Stimulated activated CD4-positive, alpha-beta T cell treated with anti-CD3 and anti-CD28 coated beads, Interleukin-15, amount 100 ng/mL, for 24 hours (primary cell): ENCODE data around the gene CCDC159.
A peak's percentile ranks its signal among the peaks of the same experiment; 100 is the strongest.
"Not testable (repeated sequence)": the region's sequence is repeated elsewhere in the genome, so short reads cannot be mapped to it uniquely, and the experiment has no call there.

Source experiments
- DNase-seq: peaks from one replicate; pipeline ENCODE4 v3.0.0-alpha.2; 2020

Gene CCDC159

DNA sequence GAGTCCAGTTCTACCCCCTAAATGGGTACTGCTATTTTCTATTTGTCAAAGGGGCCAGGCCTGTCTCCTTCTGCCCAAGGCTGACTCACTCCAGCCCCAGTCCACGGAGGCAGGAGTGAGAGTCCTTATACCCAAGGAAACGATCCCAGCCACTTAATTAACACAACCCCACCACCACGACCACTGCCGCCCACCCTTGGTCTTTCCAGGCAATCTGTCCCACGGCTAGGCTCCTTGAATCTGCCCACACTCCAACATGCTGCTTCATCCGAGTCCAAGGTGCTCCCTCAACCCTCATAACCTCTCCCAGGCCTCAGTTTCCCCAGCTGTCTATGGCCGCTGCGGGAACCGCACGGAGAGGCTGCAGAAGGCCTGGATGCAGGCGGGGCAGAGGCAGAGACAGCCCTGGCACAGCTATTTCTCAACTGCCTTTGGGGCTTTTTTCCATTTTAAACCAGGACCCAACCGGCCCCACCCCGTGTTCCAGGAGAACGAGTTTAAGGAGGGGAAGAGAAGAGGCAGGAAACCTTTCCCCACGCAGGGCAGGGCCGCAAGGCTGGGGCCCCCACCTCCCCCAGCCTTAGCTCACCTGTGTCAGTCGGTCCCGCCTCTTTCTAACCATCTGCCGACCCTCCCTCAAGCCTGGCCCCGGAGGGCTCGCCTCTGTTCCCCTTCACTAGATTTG lies 7.6 kb upstream of the CCDC159 start:
- DNase-seq: no peak

DNA sequence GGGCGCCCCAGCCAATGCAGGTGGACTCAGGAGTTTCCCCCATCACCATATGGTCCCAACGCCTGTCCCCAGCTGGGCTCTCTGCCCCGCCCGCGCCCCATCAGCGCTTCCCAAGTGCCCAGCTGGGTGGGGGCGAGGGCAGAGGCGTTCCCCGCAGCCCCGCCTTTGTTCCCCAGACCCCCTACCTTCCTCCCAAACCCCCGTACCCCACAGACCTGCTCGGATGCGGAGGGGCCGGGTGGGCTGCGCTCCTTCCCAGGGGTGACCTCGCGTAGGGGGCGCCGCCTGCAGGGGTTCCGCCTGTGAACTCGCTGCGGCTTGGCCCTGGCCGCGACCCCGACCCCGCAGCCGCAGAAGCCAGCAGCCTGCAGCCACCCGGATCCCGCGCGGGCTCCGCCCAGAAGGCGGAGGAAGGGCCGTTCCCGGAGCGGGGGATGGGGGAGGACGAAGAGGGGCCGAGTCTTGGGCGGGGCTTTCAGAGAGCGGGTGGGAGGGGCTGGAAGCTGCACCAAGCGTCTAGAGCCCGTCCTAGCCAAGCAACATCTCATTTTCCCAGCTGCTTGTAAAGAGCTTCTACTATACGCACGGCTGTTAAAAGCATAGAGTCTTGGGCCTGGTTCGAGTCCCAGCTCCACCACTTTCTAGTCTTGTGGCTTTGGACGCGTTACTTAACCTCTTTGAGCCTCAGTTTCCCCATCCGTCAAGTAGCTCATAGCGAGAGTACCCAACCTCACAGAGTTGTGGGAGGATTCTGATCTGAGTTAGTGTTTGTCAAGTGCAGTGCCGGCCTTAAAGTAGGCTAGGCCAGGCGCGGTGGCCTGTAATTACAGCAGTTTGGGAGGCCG lies 6.8 kb upstream of the CCDC159 start, which contains the start of gene RAB3D:
Gene RAB3D (minus strand): TSS at position 404 of the 845 bp plus-strand sequence. CDS start 2,258 bp downstream, outside the sequence.
- DNase-seq: peak; percentile 93

DNA sequence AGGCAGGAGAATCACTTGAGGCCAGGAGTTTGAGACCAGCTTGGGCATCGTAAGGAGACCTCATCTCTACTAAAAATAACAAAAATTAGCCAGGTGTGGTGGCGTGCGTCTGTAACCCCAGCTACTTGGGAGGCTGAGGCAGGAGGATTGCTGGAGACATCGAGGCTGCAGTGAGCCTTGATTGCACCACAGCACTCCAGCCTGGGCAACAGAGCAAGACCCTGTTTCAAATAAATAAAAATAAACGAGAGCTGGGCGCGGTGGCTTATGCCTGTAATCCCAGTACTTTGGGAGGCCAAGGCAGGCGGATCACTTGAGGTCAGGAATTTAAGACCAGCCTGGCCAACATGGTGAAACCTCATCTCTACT lies 6.2 kb upstream of the CCDC159 start:
- not testable (repeated sequence) for DNase-seq

DNA sequence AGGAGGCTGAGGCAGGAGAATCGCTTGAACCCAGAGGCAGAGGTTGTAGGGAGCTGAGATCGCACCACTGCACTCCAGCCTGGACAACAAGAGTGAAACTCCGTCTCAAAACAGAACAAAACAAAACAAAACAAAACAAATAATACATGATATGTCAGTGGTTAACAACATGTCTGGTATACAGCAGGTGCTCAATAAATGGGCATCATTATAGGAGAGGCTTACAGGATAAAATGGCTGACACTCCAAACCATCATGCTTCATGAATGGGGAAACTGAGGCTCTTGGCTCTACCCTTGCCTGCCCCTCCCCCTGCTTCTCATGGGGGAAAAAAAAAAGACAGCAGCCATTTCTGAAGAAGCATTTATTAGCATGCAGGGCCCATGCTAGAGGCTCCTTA lies 3.9 kb upstream of the CCDC159 start:
- DNase-seq: no peak

DNA sequence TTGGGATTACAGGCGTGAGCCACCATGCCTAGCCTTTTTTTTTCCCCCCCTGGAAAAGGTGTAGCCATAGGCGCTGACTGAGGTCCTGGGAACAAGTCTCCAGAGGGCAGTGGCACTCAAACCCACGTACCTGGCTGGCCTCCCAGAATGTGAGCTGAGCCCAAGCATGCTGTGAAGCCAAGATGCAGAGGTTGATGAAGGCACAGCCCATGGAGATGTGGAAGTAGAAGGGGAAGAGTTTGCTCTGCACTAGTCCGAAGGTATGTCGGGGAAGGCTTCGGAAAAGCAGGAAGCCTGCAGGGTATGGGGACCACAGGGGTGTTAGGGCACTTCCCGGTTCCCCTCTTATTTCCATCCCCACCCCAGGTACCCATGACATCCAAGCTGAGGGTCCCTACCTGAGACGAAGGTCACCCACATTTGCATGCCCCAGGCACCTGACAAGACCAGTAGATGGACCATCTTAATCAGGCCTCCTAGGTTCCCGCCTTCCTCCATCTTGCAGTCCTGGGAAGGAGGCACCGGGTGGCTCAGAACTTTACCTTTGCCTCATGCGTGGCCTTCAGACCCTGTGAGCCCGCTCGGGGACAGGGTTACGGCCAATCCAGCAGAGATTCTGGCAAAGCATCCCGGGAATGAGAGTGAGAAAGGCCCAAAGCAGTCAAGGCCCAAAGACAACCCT lies 1.1 kb upstream of the CCDC159 start:
- no peak for DNase-seq

DNA sequence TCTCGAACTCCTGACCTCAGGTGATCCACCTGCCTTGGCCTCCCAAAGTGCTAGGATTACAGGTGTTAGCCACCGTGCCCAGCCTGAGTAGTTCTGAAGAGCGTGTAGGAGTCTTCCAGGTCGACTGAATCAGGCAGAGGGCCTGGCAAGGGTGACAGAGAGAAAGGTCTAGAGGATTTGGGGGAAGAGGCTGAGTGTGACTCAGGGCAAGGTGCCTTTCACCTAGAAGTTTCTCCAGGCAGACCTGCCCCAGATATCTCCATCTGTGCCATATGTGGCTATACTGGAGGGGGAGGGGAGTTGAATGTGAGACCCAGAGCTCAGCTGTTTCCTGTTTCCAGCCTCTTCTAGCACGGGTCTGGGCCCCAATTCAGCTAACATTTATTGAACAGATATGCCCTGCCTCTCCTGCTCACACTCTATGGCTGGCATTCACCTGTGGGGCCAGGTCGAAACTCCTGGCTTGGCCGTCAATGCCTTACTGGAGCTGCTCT lies 1.3 kb downstream of the CCDC159 start:
- no peak for DNase-seq

DNA sequence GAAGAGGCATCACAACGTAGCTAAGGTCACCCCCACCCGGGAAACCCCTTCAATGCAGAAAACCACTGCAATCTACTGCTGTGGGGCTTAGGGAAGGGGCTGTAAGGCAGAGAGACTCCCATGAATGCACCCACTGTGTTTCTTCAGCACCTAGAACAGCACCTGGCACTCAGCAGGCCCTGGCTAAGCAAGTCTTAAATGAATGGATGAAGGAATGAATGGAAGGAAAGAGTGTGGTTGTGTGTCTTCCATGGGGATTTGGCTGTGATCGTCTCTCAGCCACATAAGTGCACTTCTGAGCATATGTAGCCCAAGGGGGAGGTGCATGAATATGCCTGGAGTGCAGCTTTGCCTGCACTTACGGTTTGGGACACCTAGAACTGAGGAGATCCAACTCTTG lies 2.9 kb downstream of the CCDC159 start:
- no peak for DNase-seq

DNA sequence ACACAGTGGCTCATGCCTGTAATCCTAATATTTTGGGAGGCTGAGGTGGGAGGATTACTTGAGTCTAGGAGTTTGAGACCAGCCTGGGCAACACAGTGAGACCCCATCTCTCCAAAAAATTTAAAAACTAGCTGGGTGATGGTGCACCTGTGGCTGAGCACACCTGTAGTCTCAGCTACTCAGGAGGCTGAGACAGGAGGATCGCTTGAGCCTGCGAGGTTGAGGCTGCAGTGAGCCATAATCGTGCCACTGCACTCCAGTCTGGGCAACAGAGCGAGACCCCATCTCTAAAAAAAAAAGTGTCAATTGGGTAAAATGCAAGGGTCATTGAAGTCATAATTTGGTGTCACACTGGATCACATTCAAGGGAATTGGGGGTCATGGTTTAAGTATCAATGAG lies 7.8 kb downstream of the CCDC159 start:
- not testable (repeated sequence) for DNase-seq

DNA sequence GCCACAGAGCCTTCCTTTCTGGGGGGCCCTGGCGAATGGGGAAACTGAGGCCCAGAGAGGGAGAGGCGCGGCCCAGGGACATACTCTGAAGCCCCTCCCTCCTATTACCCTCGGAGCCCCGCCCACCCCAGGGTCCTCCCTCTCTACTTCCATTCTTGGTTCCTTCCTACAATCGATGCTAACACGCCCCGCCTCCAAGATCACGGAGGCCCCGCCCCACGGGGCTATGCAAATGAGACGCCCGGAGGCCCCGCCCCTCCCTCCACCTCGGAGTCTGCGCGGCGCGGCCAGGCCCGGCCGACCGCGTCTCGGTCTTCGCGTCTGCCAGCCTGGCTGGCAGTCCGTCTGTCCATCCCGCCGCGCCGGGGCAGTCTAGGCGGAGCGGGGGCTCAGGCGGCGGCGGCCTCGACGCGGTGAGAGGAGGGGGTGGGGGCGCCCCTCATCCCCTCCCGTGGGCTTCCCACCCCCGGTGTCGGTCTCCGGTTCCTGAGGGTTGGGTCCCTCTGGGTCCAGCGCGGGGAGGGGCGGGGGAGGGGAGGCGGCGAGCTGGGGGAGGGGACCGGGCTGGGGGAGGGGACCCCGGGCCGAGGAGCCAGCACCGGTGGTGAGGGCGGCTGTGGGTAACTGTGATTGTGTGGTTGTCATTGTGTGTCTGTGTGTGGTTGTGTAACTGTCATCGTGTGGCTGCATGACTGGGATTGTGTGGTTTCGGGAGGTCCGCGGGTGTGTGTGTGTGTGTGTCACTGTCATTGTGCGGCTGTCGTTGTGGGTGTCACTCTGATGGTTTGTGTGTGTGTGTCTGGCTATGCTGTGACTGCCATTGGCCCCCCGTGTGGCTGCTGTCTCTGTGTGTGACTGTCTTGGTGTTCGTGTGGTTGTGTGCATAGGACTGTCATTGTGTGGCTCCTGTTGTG lies 9.1 kb downstream of the CCDC159 start, which contains the start of gene PLPPR2:
Gene PLPPR2 (plus strand): TSS at position 273 of the 914 bp plus-strand sequence. CDS start 2,242 bp downstream, outside the sequence.
- DNase-seq: peak; percentile 90

DNA sequence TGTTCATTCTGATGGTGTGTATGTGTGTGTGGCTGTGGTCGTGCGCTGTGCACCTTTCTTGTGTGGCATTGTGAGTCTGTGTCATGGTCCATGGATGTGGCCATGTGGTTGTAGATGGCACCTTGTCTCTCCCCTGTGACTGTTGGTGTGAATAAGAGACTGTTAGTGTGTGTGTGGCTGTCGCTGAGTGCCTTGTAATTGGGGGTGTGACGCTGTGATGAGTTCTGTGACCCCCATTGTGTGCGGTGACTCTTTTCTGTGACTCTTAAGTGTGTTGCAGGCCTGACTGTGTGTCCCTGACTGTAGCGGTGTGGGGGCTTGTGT lies 9.7 kb downstream of the CCDC159 start:
- no peak for DNase-seq

DNA sequence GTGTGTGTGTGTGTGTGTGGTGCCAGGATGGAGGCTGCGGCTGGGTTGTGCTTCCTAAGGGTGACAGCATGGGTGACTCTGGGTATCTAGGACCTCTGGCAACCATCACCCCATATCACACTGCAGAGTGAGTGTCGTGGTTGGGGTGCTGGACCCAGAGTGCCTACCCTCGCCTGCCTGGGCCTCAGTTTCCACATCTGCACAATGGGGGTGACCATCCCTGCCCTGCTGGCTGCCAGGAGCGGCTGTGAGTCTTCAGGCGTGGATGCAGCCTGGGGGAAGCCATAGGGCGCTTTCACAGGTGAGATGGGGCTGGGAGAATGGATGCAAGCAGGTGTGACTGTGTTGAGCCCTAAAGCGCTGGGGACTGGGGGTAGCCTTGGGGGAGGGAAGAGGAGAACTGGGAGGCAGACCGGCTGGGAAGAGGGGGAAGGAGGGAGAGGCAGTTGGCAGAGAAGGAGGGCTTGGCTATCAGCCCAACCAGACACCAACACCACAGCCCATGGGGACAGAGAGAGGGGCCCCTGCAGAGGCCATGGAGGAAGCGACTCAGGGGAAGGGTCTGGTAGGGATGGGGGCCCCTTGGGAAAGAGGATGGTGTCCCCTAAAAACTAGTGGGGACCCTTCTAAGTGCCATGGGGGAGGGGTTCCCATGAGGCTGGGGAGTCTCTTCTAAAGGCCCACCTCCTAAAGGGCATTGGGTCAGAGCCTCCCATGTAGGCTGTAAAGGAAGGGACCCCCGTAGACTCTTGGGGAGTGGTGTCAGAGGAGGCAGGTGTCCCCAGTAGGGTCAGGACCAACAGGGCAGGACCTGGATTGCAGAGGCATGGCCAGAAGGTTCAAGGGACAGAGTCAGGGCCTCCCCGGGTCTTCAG lies 10.6 kb downstream of the CCDC159 start:
- no peak for DNase-seq

DNA sequence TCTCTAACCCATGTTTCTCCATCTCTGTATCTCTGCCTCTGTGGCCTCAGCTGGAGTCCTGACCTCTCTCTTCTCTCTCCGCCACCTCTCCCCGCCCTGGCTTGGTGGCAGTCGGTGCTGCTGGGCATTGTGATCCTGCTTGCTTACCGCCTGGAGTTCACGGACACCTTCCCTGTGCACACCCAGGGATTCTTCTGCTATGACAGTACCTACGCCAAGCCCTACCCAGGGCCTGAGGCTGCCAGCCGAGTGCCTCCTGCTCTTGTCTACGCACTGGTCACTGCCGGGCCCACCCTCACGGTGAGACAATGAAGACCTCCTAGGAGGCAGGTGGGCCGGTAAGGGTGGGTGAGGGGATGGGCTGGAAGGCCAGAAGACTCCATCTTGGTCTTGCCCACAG lies 13.1 kb downstream of the CCDC159 start:
- DNase-seq: no peak

DNA sequence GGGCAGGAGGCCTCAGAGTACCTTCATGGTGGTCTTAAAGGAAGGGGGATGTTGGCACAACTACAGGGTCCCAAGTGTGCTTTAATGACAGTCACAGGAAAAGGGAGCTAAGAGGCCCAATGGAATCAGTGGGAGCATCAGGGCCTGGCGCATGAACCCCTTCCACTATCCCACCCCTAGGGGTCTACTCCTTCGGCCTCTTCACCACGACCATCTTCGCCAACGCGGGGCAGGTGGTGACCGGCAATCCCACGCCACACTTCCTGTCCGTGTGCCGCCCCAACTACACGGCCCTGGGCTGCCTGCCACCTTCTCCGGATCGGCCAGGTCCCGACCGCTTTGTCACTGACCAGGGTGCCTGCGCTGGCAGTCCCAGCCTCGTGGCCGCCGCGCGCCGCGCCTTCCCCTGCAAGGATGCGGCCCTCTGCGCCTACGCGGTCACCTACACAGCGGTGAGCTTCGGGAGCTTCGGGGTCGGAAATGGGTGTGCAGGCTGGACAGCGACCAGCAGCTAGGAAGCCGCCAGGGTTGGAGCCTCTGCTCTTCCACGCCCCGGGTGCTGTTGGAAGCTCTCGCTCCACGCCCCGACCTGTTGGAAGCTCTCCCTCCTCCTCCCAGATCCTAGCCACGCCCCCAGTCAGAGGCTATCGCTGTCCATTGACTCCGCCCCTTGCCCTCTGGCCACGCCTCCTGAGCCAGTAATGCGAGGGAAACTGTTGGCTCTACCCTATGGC lies 14.9 kb downstream of the CCDC159 start:
- peak; percentile 53 for DNase-seq

DNA sequence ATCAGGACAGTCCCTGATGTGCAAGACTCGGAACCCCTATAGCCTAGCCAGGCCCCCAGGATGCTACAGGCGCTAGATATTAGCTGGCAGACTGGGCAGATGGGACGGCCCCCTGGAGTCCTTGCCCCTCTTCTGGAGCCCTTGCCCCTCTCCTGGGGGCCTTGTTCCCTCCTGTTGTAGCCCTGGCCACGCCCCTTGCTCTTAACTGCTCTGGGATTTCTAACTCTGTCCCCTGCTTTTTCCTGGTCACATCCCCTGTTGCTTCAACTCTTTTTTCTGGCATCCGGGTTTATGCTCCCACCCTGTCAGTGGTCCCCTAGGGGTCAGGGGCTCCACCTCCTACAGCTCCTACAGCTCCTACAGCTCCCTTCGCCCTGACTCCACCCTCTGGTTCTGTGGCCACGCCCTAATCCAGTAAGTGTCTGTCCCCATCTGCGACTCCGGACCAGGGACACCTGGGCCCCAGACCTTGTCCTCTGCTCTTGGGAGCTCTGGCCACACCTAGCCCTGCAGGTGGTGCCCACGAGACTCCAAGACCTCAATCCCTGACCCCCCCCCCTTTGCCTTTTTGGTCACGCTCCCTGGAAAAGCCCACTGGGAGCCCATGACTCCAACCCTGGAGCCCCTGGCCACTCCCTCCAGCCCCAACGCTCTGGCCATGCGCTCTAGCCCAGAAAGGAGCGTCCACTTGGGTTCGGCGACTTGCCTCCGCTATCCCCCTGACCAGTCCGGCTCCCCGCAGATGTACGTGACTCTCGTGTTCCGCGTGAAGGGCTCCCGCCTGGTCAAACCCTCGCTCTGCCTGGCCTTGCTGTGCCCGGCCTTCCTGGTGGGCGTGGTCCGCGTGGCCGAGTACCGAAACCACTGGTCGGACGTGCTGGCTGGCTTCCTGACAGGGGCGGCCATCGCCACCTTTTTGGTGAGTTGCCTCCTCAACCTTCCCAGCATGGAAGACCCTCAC lies 15.7 kb downstream of the CCDC159 start:
- no peak for DNase-seq

DNA sequence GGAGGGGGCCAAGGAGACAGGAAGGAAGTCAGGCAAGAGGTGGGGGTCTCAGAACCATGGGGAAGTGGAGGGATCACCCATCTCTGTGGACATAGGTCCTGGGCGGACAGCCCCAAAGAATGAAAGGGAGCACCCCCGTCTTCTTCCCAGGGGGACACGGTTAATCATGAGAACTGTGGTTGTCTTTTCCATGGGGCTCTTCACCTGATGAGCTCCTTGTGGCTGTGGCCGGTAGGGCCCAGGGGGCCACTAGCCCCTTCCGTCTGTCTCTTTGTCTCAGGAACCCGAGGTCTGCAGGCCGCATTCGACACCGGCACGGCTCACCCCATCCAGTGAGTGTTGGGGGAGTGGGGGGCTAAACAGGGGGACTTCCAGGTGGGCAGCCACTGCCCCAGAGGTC lies 17.6 kb downstream of the CCDC159 start:
- DNase-seq: no peak

DNA sequence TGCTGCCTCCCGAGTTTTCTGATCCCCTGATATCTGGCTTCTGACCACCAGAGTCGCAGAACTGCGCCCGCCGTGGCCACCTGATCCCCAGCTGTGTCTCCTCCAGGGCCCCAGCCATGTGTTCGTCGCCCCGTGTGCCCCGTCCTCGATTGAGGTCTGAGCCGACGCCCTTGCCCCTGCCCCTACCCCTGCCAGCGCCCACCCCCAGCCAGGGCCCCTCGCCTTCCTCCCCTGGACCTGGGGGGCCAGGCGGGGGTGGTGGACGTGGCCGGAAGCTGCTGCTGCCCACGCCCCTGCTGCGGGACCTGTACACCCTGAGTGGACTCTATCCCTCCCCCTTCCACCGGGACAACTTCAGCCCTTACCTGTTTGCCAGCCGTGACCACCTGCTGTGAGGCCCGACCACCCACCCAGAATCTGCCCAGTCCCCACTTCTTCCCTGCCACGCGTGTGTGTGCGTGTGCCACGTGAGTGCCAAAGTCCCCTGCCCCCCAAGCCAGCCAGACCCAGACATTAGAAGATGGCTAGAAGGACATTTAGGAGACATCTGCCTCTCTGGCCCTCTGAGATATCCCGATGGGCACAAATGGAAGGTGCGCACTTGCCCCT lies 18.1 kb downstream of the CCDC159 start:
- DNase-seq: no peak

DNA sequence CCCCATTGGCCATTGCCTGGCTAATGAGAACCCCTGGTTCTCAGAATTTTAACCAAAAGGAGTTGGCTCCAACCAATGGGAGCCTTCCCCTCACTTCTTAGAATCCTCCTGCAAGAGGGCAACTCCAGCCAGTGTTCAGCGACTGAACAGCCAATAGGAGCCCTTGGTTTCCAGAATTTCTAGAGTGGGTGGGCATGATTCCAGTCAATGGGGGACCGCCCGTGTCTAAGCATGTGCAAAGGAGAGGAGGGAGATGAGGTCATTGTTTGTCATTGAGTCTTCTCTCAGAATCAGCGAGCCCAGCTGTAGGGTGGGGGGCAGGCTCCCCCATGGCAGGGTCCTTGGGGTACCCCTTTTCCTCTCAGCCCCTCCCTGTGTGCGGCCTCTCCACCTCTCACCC lies 18.6 kb downstream of the CCDC159 start:
- no peak for DNase-seq

DNA sequence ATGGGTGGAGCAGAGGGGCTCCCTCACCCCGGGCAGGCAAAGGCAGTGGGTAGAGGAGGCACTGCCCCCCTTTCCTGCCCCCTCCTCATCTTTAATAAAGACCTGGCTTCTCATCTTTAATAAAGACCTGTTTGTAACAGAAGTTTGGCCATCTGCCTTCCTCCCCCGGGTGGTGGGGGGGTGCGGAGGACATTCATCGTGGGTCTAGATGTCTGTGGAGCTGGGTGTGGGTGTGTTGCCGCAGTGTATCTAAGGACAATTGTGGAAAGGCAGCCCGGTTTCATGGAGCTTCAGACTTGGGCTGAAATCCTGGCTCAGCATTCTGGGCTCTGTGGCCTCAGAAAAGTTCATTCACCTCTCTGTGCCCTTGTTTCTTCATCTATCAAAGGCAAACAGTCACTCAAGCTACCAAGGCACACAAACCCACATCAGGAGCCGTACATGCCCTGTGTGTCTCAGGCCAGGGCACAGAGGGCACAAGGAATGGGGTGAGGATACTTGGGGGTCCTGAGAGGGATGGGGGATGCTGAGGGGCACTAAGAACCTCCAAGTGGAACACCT lies 19.3 kb downstream of the CCDC159 start:
- DNase-seq: no peak

DNA sequence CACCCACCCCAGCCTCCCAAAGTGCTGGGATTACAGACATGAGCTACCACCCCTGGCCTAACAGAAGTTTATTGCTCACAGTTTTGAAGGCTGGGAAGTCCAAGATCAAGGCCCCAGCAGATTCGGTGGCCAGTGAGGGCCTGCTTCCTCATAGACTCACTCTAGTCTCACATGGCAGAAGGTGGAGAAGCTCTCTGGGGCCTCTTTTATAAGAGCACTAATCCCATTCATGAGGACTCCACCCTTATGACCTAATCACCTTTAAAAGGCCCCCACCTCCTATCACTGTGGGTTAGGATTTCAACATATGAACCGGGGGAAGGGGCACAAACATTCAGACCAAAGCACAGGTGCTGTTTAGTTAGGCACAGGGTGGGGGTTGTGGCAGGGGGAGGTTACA lies 21.2 kb downstream of the CCDC159 start:
- no peak for DNase-seq
